KMS-11 (cell line): Measurements from ENCODE around the gene PLXDC2.

Source experiments
- H2AFZ ChIP-seq: fragments of 200-600 bp; sonication (generic); 2 replicates; pipeline ENCODE4 v1.6.1; 2016; ENCODE audit warnings: antibody characterized with exemption, mixed run types, low read depth
- H3K27ac ChIP-seq: fragments of 200-600 bp; sonication (generic); 2 replicates; pipeline ENCODE4 v1.6.1; 2016; ENCODE audit warnings: mild to moderate bottlenecking, mixed run types
- H3K27me3 ChIP-seq: fragments of 200-600 bp; sonication (generic); 2 replicates; pipeline ENCODE4 v1.6.1; 2017; ENCODE audit warnings: mild to moderate bottlenecking, low read depth, mixed run types, moderate library complexity; ENCODE audit not compliant: insufficient read depth
- H3K36me3 ChIP-seq: fragments of 200-600 bp; sonication (generic); 2 replicates; pipeline ENCODE4 v1.6.1; 2017; ENCODE audit warnings: mild to moderate bottlenecking, mixed run types; ENCODE audit not compliant: insufficient read depth
- H3K4me1 ChIP-seq: fragments of 200-600 bp; sonication (generic); 2 replicates; pipeline ENCODE4 v1.6.1; 2016; ENCODE audit warnings: mild to moderate bottlenecking, low read depth, mixed run types; ENCODE audit not compliant: poor library complexity, severe bottlenecking
- H3K4me2 ChIP-seq: fragments of 200-600 bp; sonication (generic); 2 replicates; pipeline ENCODE4 v1.7.0; 2016; ENCODE audit warnings: mild to moderate bottlenecking, mixed run types
- H3K4me3 ChIP-seq: fragments of 200-600 bp; sonication (generic); IDR thresholded peaks from 2 replicates; pipeline ENCODE4 v1.6.1; 2017; ENCODE audit warnings: low read depth, low read length, mixed read lengths; ENCODE audit not compliant: insufficient read depth
- H3K79me2 ChIP-seq: fragments of 200-600 bp; sonication (generic); 2 replicates; pipeline ENCODE4 v1.6.1; 2016; ENCODE audit warnings: low read depth, mixed run types; ENCODE audit not compliant: insufficient read depth
- H3K9ac ChIP-seq: fragments of 200-600 bp; sonication (generic); 2 replicates; pipeline ENCODE4 v1.6.1; 2016; ENCODE audit warnings: mild to moderate bottlenecking, mixed run types
- H4K20me1 ChIP-seq: fragments of 200-600 bp; sonication (generic); 2 replicates; pipeline ENCODE4 v1.6.1; 2016; ENCODE audit warnings: mild to moderate bottlenecking, mixed run types; ENCODE audit not compliant: insufficient read depth
- CTCF ChIP-seq: fragments of 200-600 bp; sonication (generic); conservative IDR thresholded peaks from 2 replicates; pipeline ENCODE4 v1.6.1; 2017; ENCODE audit warnings: low read depth, mild to moderate bottlenecking, antibody characterized with exemption, low read length, moderate library complexity, mixed read lengths

PLXDC2 gene

DNA sequence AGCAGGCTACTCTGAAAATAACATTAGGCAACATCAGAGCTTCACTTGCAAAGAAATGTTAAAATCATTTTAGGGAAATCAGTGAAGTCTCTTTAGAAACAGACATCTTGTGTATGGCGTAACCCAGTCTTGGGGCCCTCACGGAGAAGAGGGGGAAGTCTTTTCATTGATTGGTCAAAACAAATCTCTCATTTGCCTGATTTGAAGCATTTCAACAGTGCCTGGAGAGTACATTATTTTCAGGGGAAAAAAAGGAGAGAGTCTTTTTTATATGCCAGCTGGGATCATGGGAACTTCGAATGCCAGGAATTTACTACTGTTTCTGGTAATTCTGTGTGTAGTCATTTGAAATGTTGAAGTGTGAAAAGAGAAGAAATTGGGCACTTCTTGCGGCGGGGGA is 471.4 kb downstream of the PLXDC2 start:
- Histone ChIP-seq H3K36me3 (no peaks in the 10 kb centered on the region), H3K4me1 (no peaks in the 10 kb centered on the region), H3K27ac (no peak overlapping the region), H3K4me2 (no peak overlapping the region), H3K79me2 (no peaks in the 10 kb centered on the region), H3K4me3 (no peak overlapping the region), H3K27me3 (no peaks in the 10 kb centered on the region), H4K20me1 (no peaks in the 10 kb centered on the region), H2AFZ (no peak overlapping the region), H3K9ac (no peak overlapping the region)
- TF ChIP-seq CTCF: no peak

- Histone ChIP-seq H3K4me3 (no peak overlapping the region), H3K36me3 (no peaks in the 10 kb centered on the region), H4K20me1 (no peaks in the 10 kb centered on the region), H3K27me3 (no peaks in the 10 kb centered on the region), H3K27ac (no peak overlapping the region), H3K4me1 (no peaks in the 10 kb centered on the region), H3K9ac (no peak overlapping the region), H3K4me2 (no peak overlapping the region), H3K79me2 (no peaks in the 10 kb centered on the region), H2AFZ (no peak overlapping the region)
- TF ChIP-seq CTCF: no peak
Measured at GRCh38 chr10:20288060-20288459, 471.8 kb downstream of the PLXDC2 start.

DNA sequence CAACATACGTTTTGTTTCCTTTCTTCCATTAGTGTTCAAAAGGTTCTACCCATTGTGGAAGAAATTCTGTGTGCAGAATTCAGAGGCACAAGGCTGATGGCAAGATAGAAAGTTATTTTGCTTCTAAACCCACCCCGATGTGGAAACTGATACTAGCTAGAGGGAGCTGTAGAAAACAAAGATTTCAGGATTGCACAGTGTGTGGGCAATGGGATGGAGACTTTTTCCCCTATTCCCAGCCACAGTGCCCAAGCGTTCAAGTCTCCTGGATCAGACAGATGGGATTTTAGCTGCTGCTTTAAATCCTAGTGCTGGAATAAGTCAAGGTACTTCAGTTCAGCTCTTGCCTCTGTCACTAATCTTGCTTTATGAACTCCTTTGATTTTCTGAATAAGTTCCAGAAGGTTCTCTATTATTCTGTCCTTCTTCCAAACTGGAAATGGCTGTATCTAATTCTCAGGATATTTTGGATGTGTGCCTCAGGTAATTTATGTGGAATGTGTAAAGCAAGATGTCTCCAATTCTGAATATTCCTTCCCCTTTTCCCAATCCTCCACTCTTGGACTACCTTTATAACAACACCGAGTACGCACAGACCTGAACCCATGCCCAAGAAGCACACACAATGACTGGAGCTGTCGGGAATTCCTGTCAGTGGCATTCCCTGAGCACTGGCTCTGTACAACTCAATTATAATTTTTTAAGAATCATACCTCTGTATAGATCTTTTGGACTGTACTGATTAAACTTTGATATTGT is 473.0 kb downstream of the PLXDC2 start:
- Histone ChIP-seq H4K20me1 (no peaks in the 10 kb centered on the region), H3K9ac (no peak overlapping the region), H3K4me3 (no peak overlapping the region), H3K27me3 (no peaks in the 10 kb centered on the region), H3K4me1 (no peaks in the 10 kb centered on the region), H3K79me2 (no peaks in the 10 kb centered on the region), H2AFZ (no peak overlapping the region), H3K27ac (no peak overlapping the region), H3K4me2 (no peak overlapping the region), H3K36me3 (no peaks in the 10 kb centered on the region)
- no peak for TF ChIP-seq CTCF

DNA sequence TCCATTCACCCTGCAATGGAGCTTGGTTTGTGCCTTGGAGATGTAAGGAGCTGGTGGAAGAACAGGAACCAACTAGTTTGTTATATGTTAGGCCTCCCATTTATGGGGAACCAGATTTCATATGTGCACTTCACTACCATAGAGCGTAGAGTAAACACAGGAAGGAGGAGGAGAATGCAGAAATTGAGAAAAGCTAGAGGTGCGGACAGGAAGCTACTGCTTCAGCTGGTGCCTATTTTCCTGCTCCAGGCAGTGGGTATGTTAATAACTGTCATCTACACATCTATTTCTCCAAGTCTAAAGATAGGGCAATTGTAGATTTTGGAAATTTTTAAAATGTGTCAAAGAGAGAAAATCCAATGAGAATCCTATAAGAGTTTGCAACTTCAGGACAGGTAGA is 482.2 kb downstream of the PLXDC2 start:
- H3K27ac ChIP-seq: no peak overlapping the region
- TF ChIP-seq CTCF: no peak
- H3K4me3 ChIP-seq: no peak overlapping the region
- H4K20me1 ChIP-seq: no peaks in the 10 kb centered on the region
- H3K4me1 ChIP-seq: no peaks in the 10 kb centered on the region
- no peaks in the 10 kb centered on the region for H3K79me2 ChIP-seq
- H3K4me2 ChIP-seq: no peak overlapping the region
- no peak overlapping the region for H3K9ac ChIP-seq
- H2AFZ ChIP-seq: no peak overlapping the region
- H3K36me3 ChIP-seq: no peaks in the 10 kb centered on the region
- no peaks in the 10 kb centered on the region for H3K27me3 ChIP-seq
